Measurements from ENCODE around the gene RAMACL.

Gene RAMACL

DNA sequence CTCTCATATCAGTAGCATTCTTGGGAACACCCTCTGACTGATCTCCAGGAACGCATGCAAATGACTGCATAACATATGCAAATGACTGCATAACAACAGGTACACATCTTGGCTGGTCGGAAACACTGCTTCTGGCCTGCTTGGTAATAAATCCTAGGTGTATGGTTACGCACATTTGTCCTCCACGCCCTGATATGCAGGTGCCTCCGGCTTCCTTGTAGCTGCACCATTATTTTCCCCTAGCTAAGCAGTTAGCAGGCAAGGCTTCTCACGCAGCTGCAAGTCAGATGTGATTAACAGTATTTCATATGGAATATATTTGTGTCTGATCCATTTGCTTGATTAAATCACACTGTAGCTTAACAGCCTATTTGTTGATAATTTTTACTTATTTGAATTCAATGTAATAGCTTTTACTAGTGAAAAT is 34.6 kb upstream of the RAMACL start:
- Histone ChIP-seq H3K27ac (peak overlapping the region in 1 of 2 donors; percentile 67), H3K4me3 (no peak overlapping the region)
- TF ChIP-seq, protein P1, sequence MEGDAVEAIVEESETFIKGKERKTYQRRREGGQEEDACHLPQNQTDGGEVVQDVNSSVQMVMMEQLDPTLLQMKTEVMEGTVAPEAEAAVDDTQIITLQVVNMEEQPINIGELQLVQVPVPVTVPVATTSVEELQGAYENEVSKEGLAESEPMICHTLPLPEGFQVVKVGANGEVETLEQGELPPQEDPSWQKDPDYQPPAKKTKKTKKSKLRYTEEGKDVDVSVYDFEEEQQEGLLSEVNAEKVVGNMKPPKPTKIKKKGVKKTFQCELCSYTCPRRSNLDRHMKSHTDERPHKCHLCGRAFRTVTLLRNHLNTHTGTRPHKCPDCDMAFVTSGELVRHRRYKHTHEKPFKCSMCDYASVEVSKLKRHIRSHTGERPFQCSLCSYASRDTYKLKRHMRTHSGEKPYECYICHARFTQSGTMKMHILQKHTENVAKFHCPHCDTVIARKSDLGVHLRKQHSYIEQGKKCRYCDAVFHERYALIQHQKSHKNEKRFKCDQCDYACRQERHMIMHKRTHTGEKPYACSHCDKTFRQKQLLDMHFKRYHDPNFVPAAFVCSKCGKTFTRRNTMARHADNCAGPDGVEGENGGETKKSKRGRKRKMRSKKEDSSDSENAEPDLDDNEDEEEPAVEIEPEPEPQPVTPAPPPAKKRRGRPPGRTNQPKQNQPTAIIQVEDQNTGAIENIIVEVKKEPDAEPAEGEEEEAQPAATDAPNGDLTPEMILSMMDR (IDR thresholded peaks at IDR 0.05): no peak
- DNase-seq (ENCODE audit: low spot score): no peak

DNA sequence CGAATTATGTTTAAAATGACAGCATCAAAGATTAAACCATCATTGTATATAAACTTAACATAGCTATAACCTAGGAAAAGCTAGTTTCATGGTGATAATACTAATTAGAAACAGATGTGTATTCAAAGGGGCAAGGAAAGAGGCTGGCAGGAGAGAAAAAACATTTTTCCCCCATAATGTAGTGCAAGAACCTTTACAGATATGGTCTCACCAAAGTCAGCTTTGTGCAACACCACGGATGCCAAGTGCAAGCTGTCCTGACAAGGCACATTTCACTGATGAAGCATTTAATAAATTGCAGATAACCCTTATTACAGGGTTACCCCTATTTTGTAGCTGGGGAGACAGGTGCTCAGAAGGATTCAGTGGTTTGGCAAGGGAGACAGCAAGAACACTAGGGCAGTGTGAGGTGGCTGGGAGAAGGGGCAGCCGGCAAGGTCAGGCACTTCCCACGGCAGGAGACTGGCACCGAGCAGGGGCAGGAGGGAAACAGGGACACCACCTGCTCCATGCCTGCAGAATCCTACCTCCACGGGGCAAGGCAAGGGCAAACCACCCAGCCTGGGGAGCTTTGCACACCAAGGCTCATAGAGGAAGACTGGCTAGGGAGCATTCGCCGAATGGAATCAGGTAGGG is 34.1 kb upstream of the RAMACL start:
- TF ChIP-seq, protein P1 (IDR thresholded peaks at IDR 0.05): no peak
- DNase-seq (ENCODE audit: low spot score): no peak
- Histone ChIP-seq H3K27ac (peak overlapping the region; percentile 67 to 72), H3K4me3 (peak overlapping the region; percentile 22)

DNA sequence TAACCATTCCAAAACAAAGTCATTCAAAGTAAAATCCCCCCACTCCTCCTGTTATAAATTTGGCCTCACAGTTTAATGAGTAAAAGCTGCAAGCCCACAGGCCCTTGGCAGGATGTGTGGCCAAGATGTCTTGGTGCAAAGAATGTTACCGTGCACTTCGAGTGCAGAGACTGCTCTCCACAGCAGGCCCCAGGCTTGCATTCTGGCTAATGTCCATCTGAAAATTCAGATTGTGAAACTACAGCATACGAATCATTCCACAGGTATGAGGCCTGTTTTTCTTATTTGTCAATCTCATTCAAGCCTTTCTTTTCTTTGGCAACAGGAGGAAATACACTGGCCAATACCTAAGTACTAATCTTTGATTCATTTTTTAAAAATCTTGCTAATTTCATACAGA is 33.4 kb upstream of the RAMACL start:
- no peak for DNase-seq (ENCODE audit: low spot score)
- H3K4me3 ChIP-seq: peak overlapping the region; percentile 22
- TF ChIP-seq, protein P1 (IDR thresholded peaks at IDR 0.05): no peak
- H3K27ac ChIP-seq: peak overlapping the region; percentile 70 to 72

DNA sequence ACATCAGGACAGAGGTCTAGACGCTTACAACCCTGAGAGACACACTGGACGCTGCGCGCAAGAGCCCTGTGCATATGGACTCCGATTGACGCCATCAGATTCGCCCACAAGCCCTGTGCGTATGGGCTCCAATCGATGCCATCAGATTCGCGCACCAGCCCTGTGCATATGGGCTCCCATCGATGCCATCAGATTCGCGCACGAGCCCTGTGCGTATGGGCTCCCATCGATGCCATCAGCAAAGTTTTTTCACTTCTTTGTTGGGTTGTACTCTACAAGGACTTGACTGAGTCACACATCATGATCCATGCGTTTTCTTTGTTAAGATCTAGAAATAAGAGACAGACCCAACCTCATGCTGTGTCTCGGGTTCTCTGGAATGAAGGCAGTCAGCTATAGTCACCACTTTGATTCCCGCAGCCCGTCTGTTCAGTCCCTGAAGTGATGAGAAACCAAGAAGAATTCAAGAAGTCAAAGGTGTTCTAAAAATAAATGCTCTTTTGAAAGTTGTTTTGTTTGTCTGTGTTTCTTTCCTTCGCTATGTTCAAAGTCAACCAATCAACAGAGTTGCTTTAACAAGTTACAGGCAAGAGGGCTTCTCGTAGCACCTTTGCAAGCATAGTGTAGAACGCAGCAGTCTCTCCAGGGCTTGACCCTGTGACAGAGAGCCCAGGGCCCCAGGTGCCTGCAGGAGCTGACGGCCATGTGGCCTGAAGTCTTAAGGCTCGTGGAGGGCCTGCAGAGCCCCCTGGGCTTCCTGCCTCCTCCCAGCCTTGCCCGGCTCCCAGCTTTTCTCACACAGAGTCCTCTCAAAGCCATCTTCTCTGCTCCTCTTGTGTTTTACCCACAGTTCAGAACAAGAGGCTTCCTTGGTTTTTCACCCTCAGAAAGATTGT is 32.6 kb upstream of the RAMACL start:
- Histone ChIP-seq H3K4me3 (no peak overlapping the region), H3K27ac (peak overlapping the region; percentile 70 to 72)
- TF ChIP-seq, protein P1 (IDR thresholded peaks at IDR 0.05): no peak
- no peak for DNase-seq (ENCODE audit: low spot score)

DNA sequence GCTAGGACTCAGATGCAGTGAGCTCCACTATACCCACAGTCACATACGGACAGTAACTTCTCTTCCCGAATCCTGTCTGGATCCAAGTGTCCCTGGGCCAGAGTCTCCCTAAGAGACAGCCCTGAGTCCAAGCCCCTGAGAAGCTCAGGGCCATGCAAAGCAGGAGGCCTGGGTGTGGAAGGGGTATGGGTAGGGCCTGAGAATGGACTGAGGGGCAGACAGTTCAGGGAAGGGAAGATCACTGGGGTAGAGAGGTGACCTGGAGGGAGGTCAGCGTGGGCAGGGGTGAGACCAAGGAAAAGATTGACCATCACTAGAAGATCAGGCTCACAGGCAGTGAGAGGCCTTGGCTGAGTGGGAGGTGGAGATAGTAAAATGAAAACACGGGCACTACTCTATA is 31.8 kb upstream of the RAMACL start:
- no peak overlapping the region for H3K27ac ChIP-seq
- H3K4me3 ChIP-seq: no peak overlapping the region
- no peak for DNase-seq (ENCODE audit: low spot score)
- TF ChIP-seq, protein P1 (IDR thresholded peaks at IDR 0.05): no peak

DNA sequence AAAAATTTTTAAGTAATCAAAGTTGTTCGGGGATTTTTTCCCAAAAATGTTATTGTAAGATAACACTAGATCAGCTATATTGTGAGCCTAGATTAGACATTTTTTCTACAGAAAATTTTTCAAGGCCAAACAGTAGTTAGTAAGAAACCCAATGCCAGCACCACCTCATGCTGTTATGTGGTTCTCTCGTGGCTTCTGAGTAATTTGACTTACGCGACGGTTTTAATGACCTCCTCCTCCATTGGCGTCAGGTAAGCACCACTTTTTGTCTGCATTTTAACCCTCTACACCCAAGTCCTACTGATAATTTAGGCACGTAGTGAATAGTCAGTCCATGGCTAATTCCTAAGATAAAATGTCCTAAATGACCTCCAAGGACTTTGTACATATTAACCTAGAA is 30.9 kb upstream of the RAMACL start:
- Histone ChIP-seq H3K27ac (no peak overlapping the region), H3K4me3 (no peak overlapping the region)
- TF ChIP-seq, protein P1 (IDR thresholded peaks at IDR 0.05): no peak
- no peak for DNase-seq (ENCODE audit: low spot score)

Measured in coronary artery (tissue), 2 donors.